Osteoblast (primary cell): ENCODE measurements around the gene HPCAL1. TPM values are rescaled to one million over a fixed set of nuclear protein-coding genes. Genes with fewer than 3 reads are reported as not detected.
A peak's percentile ranks its signal among the peaks of the same experiment; 100 is the strongest.
"Not testable (repeated sequence)": the region's sequence is repeated elsewhere in the genome, so short reads cannot be mapped to it uniquely, and the experiment has no call there.

Experiments
- DNase-seq: peaks from one replicate; pipeline ENCODE4 v3.0.0; 2011; ENCODE audit warnings: low spot score, mixed read lengths; ENCODE audit not compliant: insufficient read length; ENCODE audit errors: missing footprints
- H2AFZ ChIP-seq: 2 replicates; pipeline ENCODE4 v1.6.0; 2011; ENCODE audit warnings: mild to moderate bottlenecking, low read length
- H3K27ac ChIP-seq: 2 replicates; pipeline ENCODE4 v1.5.1; 2011; ENCODE audit warnings: mild to moderate bottlenecking, low read depth, low read length, moderate library complexity
- H3K27me3 ChIP-seq: 2 replicates; pipeline ENCODE4 v1.6.0; 2012; ENCODE audit warnings: mild to moderate bottlenecking, control low read depth, inconsistent platforms, low read length, moderate library complexity; ENCODE audit not compliant: insufficient read depth
- H3K36me3 ChIP-seq: 2 replicates; pipeline ENCODE4 v1.5.1; 2011; ENCODE audit warnings: mild to moderate bottlenecking, low read length, control low read depth, moderate library complexity; ENCODE audit not compliant: insufficient read depth
- H3K4me1 ChIP-seq: 2 replicates; pipeline ENCODE4 v1.5.1; 2011; ENCODE audit warnings: mild to moderate bottlenecking, low read length, control low read depth, moderate library complexity; ENCODE audit not compliant: insufficient read depth
- H3K4me2 ChIP-seq: 2 replicates; pipeline ENCODE4 v1.6.0; 2011; ENCODE audit warnings: mild to moderate bottlenecking, low read length; ENCODE audit not compliant: insufficient read depth
- H3K4me3 ChIP-seq: fragments of 200-600 bp; sonication (generic); 3 replicates; pipeline ENCODE4 v1.5.1; 2012; ENCODE audit warnings: mild to moderate bottlenecking, low read length, inconsistent platforms; ENCODE audit not compliant: insufficient read depth
- H3K79me2 ChIP-seq: 2 replicates; pipeline ENCODE4 v1.6.0; 2012; ENCODE audit warnings: mild to moderate bottlenecking, low read length, control low read depth, inconsistent platforms; ENCODE audit not compliant: insufficient read depth
- H3K9me3 ChIP-seq: 2 replicates; pipeline ENCODE4 v1.5.1; 2011; ENCODE audit warnings: low read depth, low read length, control low read depth
- H4K20me1 ChIP-seq: 2 replicates; pipeline ENCODE4 v1.6.0; 2012; ENCODE audit warnings: mild to moderate bottlenecking, low read length, control low read depth; ENCODE audit not compliant: insufficient read depth
- CTCF ChIP-seq: IDR thresholded peaks from 2 replicates; pipeline ENCODE4 v1.5.1; 2011; ENCODE audit warnings: mild to moderate bottlenecking, low read depth, low read length, moderate library complexity; ENCODE audit errors: extremely low read depth
- total RNA-seq: library from RNA; depleted of rRNA; stranded (reverse); fragments of >200 nt; gene quantifications from 2 replicates; pipeline ENCODE4 v1.2.3, GENCODE V29; 2012

HPCAL1 gene
- total RNA-seq, 1 donor, result 57.2 TPM

GRCh38 chr2:10289891-10290290 is 12.8 kb upstream of the HPCAL1 start:
- H3K9me3 ChIP-seq, result no peaks in the 10 kb centered on the region
- no peaks in the 10 kb centered on the region for H4K20me1 ChIP-seq
- no peak for TF ChIP-seq CTCF
- no peaks in the 10 kb centered on the region for H3K36me3 ChIP-seq
- H3K4me1 ChIP-seq, result peaks cover 35% of the 10 kb centered on the region
- H3K4me2 ChIP-seq, result peak overlapping the region; percentile 44
- H3K79me2 ChIP-seq, result no peaks in the 10 kb centered on the region
- H3K4me3 ChIP-seq, result no peak overlapping the region
- DNase-seq, result peak; percentile 98
- peak overlapping the region; percentile 35 for H2AFZ ChIP-seq
- H3K27ac ChIP-seq, result peak overlapping the region; percentile 44
- no peaks in the 10 kb centered on the region for H3K27me3 ChIP-seq

- H3K27me3 ChIP-seq, H3K4me3 ChIP-seq, DNase-seq, H3K9me3 ChIP-seq, H4K20me1 ChIP-seq, H3K79me2 ChIP-seq, H3K4me2 ChIP-seq, H2AFZ ChIP-seq, H3K36me3 ChIP-seq, H3K27ac ChIP-seq: not testable (repeated sequence)
- H3K4me1 ChIP-seq, result peaks cover 20% of the 10 kb centered on the region
These were observed 11.3 kb upstream of the HPCAL1 start for GRCh38 chr2:10291376-10291775.

GRCh38 chr2:10292033-10292432 is 10.7 kb upstream of the HPCAL1 start:
- DNase-seq, result peak; percentile 15

GRCh38 chr2:10293603-10294002 is 9.1 kb upstream of the HPCAL1 start:
- no peak for DNase-seq
- no peak overlapping the region for H3K4me2 ChIP-seq
- no peak for TF ChIP-seq CTCF

More at GRCh38 chr2:10292033-10292432, 10.7 kb upstream of the HPCAL1 start:
- Histone ChIP-seq H3K27me3 (no peaks in the 10 kb centered on the region), H3K4me1 (peaks cover 17% of the 10 kb centered on the region), H3K4me2 (no peak overlapping the region), H2AFZ (no peak overlapping the region), H3K4me3 (no peak overlapping the region), H3K9me3 (no peaks in the 10 kb centered on the region), H3K79me2 (no peaks in the 10 kb centered on the region), H4K20me1 (no peaks in the 10 kb centered on the region), H3K36me3 (no peaks in the 10 kb centered on the region), H3K27ac (no peak overlapping the region)
- TF ChIP-seq CTCF, result no peak

GRCh38 chr2:10294077-10294476 is 8.6 kb upstream of the HPCAL1 start:
- DNase-seq, result no peak
- Histone ChIP-seq H3K27ac (no peak overlapping the region), H4K20me1 (no peaks in the 10 kb centered on the region), H3K36me3 (no peaks in the 10 kb centered on the region), H3K27me3 (no peaks in the 10 kb centered on the region), H3K4me3 (no peak overlapping the region), H3K9me3 (no peaks in the 10 kb centered on the region), H3K79me2 (no peaks in the 10 kb centered on the region), H2AFZ (no peak overlapping the region), H3K4me1 (peaks cover 23% of the 10 kb centered on the region), H3K4me2 (no peak overlapping the region)
- TF ChIP-seq CTCF, result no peak

More at GRCh38 chr2:10293603-10294002, 9.1 kb upstream of the HPCAL1 start:
- Histone ChIP-seq H4K20me1 (no peaks in the 10 kb centered on the region), H3K27ac (no peak overlapping the region), H3K27me3 (no peaks in the 10 kb centered on the region), H2AFZ (no peak overlapping the region), H3K9me3 (no peaks in the 10 kb centered on the region), H3K4me1 (peaks cover 27% of the 10 kb centered on the region), H3K79me2 (no peaks in the 10 kb centered on the region), H3K36me3 (no peaks in the 10 kb centered on the region), H3K4me3 (no peak overlapping the region)

GRCh38 chr2:10295649-10296048 is 7.1 kb upstream of the HPCAL1 start:
- not testable (repeated sequence) for H3K36me3 ChIP-seq, H4K20me1 ChIP-seq, H2AFZ ChIP-seq, H3K27ac ChIP-seq, H3K4me2 ChIP-seq, DNase-seq, H3K79me2 ChIP-seq, H3K9me3 ChIP-seq, H3K27me3 ChIP-seq, H3K4me3 ChIP-seq
- H3K4me1 ChIP-seq, result peaks cover 10% of the 10 kb centered on the region
